ENCODE measurements around the gene NDRG4. TPM values are rescaled to one million over a fixed set of nuclear protein-coding genes. Genes with fewer than 3 reads are reported as not detected.
A peak's percentile ranks its signal among the peaks of the same experiment; 100 is the strongest.

NDRG4 gene
- total and polyA plus RNA-seq, 2 experiments from 2014 or later: 16.3 to 32.1 TPM

GRCh38 chr16:58556678-58557077 lies 56.7 kb downstream of the NDRG4 start (continued):
- TF ChIP-seq REST (IDR thresholded peaks at IDR 0.05; ENCODE audit: unreplicated experiment): no peak

Small RNA genes within 50 kb of the gene (small RNA-seq; reads per million reads assigned to genes)
- gene RNU6-103P (ENCODE audit: low replicate concordance) (not detected), gene SNORA46 (ENCODE audit: low replicate concordance) (67.8 reads per million, percentile 99 among the genes with 10 or more reads in this experiment), gene SNORA50A (ENCODE audit: low replicate concordance) (not detected)

Other genes with a start within 250 kb of the NDRG4 start
- not detected in 2 replicates for gene PRSS54, start 205.1 kb upstream of the NDRG4 start, total RNA-seq (2014; rRNA removed; shearing (Covaris generic))
- not detected in 2 replicates for gene PRSS54, start 205.1 kb upstream of the NDRG4 start, polyA plus RNA-seq (2016; fragmentation: Nextera tagmentation; extraction: Ambion mirVana)
- gene GINS3, start 107.7 kb upstream of the NDRG4 start, total RNA-seq (2014; rRNA removed; shearing (Covaris generic)): 17.0 and 17.8 TPM in 2 replicates
- 8.8 and 9.4 TPM in 2 replicates for gene GINS3, start 107.7 kb upstream of the NDRG4 start, polyA plus RNA-seq (2016; fragmentation: Nextera tagmentation; extraction: Ambion mirVana)
- 54.0 and 61.3 TPM in 2 replicates for gene SETD6, start 15.4 kb downstream of the NDRG4 start, total RNA-seq (2014; rRNA removed; shearing (Covaris generic))
- 33.7 and 39.7 TPM in 2 replicates for gene SETD6, start 15.4 kb downstream of the NDRG4 start, polyA plus RNA-seq (2016; fragmentation: Nextera tagmentation; extraction: Ambion mirVana)
- 298 and 319 TPM in 2 replicates for gene CNOT1, start 129.7 kb downstream of the NDRG4 start, total RNA-seq (2014; rRNA removed; shearing (Covaris generic))
- gene CNOT1, start 129.7 kb downstream of the NDRG4 start, polyA plus RNA-seq (2016; fragmentation: Nextera tagmentation; extraction: Ambion mirVana): 46.4 and 59.2 TPM in 2 replicates
- 22.9 and 27.8 TPM in 2 replicates for gene SLC38A7, start 184.6 kb downstream of the NDRG4 start, total RNA-seq (2014; rRNA removed; shearing (Covaris generic))
- 13.6 and 13.9 TPM in 2 replicates for gene SLC38A7, start 184.6 kb downstream of the NDRG4 start, polyA plus RNA-seq (2016; fragmentation: Nextera tagmentation; extraction: Ambion mirVana)
- 177 and 205 TPM in 2 replicates for gene GOT2, start 234.2 kb downstream of the NDRG4 start, total RNA-seq (2014; rRNA removed; shearing (Covaris generic))
- 130 and 133 TPM in 2 replicates for gene GOT2, start 234.2 kb downstream of the NDRG4 start, polyA plus RNA-seq (2016; fragmentation: Nextera tagmentation; extraction: Ambion mirVana)